HCT116 (cell line): ENCODE data around the gene ZNF618.

Experiments used
- CBX3 ChIP-seq: IDR thresholded peaks from 2 replicates; pipeline ENCODE4 v1.6.1; 2012; ENCODE audit warnings: low read depth
- CEBPB ChIP-seq: IDR thresholded peaks from 2 replicates; pipeline ENCODE4 v1.6.1; 2012; ENCODE audit warnings: low read depth
- CTCF ChIP-seq, 3 experiments: fragments of 200-600 bp in 1 of 3; sonication (generic) in 1 of 3; IDR thresholded peaks in 2 of 3; conservative IDR thresholded peaks in 1 of 3; 2 replicates each; pipeline ENCODE4 v1.5.1; 2012 to 2017; ENCODE audit warnings: low read depth in 2 of 3, low read length in 2 of 3, antibody characterized with exemption in 1 of 3, borderline replicate concordance in 1 of 3, control low read depth in 1 of 3, mild to moderate bottlenecking in 1 of 3, mixed read lengths in 1 of 3, mixed run types in 1 of 3, moderate library complexity in 1 of 3; ENCODE audit not compliant: insufficient read depth in 1 of 3
- EZH2 ChIP-seq: fragments of 200-600 bp; sonication (generic); IDR thresholded peaks from 2 replicates; pipeline ENCODE4 v1.6.1; 2017; ENCODE audit warnings: antibody characterized with exemption, mixed run types
- MAX ChIP-seq: IDR thresholded peaks from 2 replicates; pipeline ENCODE4 v1.6.1; 2012
- POLR2A ChIP-seq: IDR thresholded peaks from 2 replicates; pipeline ENCODE4 v1.7.0; 2011; ENCODE audit warnings: borderline replicate concordance; ENCODE audit not compliant: insufficient read depth, insufficient read length; ENCODE audit errors: extremely low read depth
- RAD21 ChIP-seq: IDR thresholded peaks from 2 replicates; pipeline ENCODE4 v1.6.1; 2012; ENCODE audit warnings: low read depth, mild to moderate bottlenecking
- REST ChIP-seq: IDR thresholded peaks from 2 replicates; pipeline ENCODE4 v1.6.1; 2012; ENCODE audit warnings: low read depth
- SP1 ChIP-seq: IDR thresholded peaks from 2 replicates; pipeline ENCODE4 v1.6.1; 2012; ENCODE audit warnings: low read depth
- SRF ChIP-seq: IDR thresholded peaks from 2 replicates; pipeline ENCODE4 v1.6.1; 2012; ENCODE audit warnings: low read depth
- ZBTB33 ChIP-seq: IDR thresholded peaks from 2 replicates; pipeline ENCODE4 v1.6.1; 2011; ENCODE audit warnings: mild to moderate bottlenecking, low read length, moderate library complexity; ENCODE audit not compliant: insufficient replicate concordance; ENCODE audit errors: extremely low read depth
- ZNF274 ChIP-seq: fragments of 200-500 bp; sonication (Bioruptor generic); IDR thresholded peaks from 2 replicates; pipeline ENCODE4 v1.6.1; 2014; ENCODE audit warnings: mild to moderate bottlenecking, low read depth, low read length, inconsistent platforms

GRCh38 chr9:113896713-113897112 is 20.6 kb downstream of the ZNF618 start:
- TF ChIP-seq CTCF (IDR thresholded peaks at IDR 0.05 in 2 of 3, conservative IDR thresholded peaks at IDR 0.05 in 1 of 3; ENCODE audit: borderline replicate concordance in 1 of 3, insufficient read depth in 1 of 3, low read depth in 2 of 3, low read length in 2 of 3) (no peak), REST (no peak), POLR2A (no peak), CEBPB (no peak), ZNF274 (no peak), RAD21 (no peak), EZH2 (no peak), SP1 (no peak), CBX3 (no peak), ZBTB33 (no peak), SRF (no peak), MAX (no peak)
